SK-N-DZ (cell line): ENCODE measurements around the gene TTC23.

Experiments used
- DNase-seq: peaks from one replicate; pipeline ENCODE4 v3.0.0-alpha.2; 2015; ENCODE audit warnings: low spot score

The TTC23 gene

DNA sequence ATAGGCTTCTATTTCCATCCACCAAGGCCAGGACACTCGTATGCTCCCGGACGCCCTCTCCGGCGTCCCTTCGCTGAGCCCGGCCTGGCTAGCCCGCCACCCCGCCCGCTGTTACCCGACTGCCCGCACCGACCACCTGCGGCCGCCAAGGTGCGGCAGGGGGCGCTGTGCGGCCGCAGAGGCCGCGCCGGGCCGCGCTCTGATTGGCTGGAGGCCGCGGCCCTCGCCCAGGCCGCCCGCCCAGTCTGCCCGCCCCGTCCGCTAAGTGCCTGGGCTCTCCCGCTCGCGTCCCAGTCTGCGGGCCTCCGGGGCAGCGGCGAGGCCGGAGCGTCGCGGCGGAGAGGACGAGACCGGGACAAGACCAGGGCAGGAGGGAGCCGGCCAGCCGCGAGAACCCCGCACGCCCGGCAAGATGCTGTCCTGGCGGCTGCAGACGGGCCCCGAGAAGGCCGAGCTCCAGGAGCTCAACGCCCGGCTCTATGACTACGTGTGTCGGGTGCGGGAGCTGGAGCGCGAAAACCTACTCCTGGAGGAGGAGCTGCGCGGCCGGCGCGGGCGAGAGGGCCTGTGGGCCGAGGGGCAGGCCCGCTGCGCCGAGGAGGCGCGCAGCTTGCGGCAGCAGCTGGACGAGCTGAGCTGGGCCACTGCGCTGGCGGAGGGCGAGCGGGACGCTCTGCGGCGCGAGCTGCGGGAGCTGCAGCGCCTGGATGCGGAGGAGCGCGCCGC is 144.4 kb downstream of the TTC23 start, which contains the start of gene SYNM:
Gene SYNM (plus strand): TSS at position 293 of the 726 bp plus-strand sequence. CDS start 120 bp downstream, at position 413.
- peak; percentile 86 for DNase-seq

DNA sequence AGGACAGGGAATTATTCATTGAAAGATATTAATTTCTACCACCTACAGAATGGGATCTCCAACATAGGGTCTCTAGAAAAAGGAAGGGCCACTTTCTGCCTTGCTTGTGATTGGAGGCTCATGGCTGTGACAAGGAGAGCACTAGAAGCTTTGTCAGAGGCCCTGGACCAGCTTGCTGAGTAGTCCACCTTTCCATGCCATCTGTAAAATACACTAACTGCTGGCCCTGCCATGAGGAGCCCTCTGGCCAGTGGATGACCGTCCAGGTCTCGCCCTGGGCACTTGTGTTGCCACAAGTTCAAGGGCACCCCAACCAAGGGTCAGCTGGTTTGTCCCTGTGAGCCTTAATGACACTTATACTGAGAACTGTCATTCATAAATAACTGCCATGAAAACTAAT is 146.1 kb downstream of the TTC23 start:
- no peak for DNase-seq

DNA sequence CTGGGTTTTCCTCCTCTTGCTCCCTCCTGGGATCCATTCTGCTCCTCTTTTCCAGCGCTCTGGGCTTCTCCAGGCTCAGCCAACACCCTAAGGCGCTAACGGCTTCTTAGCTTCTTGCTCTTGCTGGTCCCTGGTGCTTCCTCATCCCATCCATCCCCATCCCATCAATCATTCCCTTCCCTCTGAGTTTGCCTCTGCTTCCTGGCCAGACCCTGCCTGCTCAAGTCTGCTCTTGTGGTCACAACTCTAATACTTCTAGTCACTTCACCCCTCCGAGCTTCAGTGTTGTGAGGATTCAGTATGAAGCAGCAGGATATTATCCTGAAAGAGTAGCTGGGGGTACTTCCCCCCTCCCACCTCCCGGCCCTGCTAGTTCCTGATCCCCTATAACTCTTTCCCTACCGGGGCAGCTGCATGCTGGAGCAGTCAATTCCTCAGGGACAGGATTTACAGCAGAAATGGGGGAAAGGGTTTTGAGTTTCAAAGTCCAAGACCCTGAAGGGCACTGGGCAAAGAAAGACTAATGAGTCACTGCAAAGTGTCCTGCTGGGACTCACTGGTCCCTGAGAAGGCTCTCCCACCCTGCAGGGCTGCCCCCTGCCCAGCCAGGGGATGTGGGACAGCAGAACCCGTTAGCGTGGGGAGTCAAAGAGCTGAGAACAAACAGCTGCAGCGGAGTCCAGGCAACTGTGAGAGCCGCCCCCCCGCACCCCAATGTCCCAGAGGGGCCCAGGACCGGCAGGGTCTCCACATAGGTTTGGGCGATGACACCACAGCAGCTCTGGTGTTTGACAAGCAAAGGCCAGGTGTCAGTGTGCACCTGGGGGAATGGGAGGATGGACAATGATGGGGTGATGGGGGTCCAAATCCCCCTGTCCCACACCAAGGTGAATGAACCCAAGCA is 146.8 kb downstream of the TTC23 start:
- no peak for DNase-seq

DNA sequence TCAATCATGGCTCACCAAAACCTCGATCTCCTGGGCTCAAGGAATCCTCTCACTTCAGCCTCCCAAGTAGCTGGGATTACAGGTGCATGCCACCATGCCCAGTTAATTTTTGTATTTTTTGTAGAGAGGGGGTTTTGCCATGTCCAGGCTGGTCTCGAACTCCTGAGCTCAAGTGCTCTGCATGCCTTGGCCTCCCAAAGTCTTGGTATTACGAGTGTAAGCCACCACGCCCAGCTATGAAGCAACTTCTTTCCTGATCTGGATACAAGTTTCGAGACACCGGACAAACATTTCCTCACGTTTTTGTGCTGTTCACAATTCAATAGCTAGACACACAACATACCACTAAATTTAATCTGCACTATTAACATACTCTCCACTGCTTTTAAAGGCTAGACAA is 147.9 kb downstream of the TTC23 start:
- DNase-seq: no peak

DNA sequence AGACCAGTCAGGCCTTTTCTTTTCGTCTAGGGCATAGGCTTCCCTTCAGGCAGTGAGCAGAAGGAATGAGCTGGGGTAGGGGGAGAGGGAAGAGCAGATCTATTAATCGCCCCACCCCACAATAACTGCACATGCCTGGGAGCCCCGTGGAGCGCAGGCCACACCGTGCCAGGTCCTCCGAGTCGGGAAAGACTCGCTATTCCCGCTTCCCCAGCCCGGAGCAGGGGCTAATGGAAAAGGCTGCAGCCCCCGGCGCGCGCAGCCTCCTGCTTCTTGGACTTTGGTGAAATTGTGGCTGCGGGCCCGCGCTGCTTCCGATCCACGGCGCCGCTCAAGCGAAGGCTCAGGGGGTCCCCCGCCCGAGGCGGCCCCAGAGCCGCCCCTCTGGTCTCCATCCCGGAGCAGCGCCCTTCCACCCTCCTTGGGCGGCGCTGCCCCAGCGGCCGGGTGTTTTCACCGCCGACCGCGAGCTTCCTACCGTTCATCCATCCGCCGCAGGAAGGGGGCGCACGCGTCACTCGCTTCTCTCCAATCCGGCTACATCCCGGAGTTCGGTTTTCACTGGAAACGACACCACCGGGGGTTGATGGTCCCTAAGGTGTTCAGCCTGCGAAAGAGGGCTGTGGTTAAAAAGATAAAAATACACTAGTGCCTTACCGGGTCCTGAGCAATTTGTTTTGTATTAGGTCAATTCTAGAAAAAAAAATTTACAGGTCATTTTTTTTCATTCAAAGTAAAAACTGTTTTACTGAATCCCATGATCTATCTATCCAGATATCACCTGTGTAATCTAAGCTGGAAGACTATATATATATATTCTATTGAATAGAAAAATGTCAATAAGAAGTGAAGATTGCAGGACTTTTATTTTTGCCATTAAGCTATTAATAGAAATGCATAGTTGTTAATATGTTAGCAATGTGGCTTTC is 148.9 kb downstream of the TTC23 start:
- peak; percentile 75 for DNase-seq

DNA sequence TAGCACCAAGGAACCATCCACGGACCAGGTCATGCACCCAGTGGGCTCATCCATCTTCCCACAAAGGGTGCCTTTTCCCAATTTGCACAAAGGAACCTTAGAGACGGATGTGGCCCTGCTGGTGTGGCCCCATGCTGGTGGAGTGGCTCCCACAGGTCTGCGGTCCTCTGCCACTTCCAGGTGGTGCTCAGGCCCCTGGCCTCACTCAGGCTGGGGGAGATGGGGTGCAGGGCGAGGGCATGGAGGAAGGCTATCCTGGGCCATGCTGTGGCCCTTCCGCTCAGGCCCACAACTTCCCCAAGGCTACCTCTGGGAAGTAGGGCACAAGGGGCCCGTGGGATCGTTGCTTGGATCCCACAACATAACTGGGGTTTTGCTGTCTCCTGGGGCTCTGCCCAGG is 149.7 kb downstream of the TTC23 start:
- no peak for DNase-seq

DNA sequence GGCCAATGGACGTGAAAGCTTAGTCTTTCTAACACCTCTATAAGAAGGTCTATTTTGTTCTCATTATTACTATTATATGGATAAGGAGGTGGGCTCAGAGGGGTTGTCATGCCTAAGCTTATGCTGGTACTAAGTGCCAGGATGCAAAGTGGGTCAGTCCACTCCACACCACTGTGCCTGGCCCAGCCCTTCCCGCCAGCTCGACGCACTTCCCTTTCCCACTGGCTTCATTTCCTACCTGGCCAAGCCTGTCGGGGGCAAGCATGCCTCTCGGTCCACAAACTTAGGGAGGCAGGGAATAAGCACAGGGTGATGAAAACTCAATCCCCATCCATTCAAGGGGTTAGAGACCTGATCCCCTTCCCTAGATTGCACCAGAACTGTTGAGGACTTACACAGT is 150.4 kb downstream of the TTC23 start:
- DNase-seq: no peak

DNA sequence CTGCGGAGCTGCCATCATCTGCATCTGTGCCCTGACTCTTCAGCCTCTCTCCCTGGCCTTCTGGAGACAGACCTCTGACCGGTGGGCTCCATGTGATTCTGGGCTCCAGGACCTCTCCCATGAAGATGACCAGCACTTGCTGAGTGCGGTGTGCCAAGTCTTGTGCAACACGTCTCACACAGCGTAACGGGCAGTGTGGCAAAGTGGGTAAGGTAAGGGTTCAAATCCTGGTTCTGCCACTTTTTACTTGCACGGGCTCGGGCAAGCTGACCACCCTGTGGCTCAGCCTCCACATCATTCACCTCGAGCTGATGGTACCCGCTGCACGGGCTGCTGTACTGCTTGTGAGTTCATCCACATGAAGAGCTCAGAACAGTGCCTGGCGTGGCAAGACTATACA is 151.0 kb downstream of the TTC23 start:
- DNase-seq: no peak

DNA sequence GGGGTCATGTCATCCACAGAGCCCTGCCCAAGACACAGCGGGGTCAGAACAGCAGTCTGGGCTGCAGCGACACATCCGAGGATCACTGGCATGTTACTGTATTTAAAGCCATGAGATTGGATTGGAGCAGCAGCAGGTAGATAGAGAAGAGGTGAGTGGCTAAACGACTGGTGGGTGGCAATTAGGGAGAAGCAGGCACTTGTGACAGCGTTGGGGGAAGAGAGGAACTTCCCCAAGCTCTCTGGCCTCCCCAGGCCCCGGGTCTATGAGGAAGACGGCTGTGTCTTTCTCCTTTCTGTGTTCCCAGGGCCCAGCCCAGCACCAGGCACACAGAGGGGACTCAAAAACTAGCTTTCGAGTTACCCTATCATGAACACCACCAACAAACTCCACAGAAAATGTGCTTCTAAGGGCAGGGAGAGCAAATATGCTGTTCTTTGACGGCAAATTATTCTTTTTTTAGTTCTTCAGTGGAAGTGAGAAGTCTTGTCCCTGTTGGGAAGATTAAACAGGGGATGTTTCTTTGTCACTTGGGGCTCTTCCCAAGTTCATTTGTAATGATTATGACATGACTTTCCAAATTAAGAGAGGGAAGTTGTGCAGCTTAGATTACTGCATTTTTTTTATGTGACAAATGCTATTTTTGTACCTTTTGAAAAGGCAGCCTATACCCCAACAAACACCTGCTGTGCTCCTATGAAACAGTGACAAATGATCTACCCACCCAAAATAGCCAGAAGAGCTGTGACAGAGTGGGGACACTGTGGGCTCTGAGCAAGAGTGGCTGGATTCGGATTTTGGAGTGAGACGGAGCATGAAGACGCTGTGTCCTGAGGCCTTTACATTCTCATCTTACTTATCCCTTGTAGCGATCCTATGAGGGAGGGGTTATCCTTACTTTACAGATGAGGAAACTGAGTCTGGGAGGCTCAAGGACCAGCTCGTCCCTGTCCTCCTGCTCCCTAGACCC is 151.7 kb downstream of the TTC23 start:
- DNase-seq: no peak

DNA sequence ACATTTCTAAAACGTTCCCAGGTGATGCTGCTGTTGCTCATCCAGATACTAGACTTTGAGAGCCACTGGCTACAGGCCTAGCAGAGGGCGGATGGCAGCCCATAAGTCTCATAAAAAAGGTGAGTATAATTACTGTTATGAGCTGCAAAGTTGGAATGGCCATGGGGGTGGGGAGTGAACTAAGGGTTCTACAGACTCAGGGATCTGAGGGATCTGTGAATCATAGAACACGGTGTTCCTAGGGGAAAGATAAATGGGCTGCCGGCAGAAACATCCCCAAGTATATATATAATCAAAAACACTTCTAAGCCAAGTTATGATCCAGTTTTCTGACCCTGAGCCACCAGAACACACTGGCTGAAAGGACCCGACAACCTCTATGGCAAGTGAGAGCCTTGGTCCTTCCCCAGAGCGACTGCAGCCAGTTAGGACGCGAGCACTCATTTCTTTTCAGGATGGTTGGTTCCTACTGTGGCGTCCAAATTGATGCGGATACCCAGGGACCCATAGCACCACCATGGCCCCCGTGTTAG is 152.4 kb downstream of the TTC23 start:
- DNase-seq: no peak

DNA sequence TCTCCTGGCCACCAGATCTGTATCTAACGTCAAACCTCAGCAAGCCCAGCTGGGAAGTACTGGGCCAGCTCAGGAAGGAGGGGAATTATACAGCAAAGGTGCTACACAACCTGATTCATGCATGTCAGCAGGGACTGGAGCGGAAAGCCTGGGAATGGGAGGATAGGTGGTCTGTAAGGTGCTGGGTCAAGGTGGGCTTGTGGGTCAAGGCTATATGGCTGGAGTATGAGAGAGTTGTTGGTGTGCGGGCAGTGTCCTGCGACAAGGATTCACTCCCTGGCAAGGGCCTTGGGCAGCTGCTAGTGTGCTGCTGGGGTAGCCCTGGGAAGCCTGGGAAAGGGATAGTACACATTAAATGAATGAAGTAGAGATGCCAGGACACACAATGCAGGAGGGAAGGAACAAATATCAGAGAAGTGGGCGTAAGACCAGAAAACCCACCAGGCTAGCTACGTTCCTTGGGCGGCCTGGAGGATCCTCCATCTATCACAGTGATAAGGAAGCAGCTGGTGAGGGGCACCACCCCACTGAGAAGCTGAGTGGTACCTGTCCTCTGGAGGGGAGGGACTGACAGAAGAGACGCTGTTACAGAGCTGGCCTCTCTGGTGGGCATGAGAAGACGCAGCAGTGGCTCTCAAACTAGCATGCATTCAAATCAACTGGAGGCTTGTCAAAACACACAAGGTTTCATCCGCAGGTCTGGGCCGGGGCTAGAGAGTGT is 153.0 kb downstream of the TTC23 start:
- DNase-seq: no peak

DNA sequence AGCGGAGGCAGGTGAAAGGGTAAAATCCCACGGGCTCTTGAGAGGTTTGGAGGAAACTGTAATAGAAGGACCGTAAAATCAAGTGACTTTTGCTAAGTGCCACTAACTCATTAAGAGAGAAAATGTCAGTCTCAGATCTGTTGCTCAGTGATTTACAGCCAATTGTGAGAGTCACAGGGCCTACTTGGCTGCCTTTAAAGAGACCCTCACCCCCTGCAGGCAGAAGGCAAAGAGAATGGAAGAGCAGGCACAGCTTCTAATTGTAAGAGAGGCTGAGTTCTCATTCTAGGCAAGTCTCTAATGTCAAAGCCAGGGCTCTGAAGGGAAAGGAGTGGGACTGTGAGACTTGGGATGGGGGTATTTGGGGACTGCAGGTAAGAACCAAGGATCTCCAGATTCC is 153.8 kb downstream of the TTC23 start:
- DNase-seq: no peak

DNA sequence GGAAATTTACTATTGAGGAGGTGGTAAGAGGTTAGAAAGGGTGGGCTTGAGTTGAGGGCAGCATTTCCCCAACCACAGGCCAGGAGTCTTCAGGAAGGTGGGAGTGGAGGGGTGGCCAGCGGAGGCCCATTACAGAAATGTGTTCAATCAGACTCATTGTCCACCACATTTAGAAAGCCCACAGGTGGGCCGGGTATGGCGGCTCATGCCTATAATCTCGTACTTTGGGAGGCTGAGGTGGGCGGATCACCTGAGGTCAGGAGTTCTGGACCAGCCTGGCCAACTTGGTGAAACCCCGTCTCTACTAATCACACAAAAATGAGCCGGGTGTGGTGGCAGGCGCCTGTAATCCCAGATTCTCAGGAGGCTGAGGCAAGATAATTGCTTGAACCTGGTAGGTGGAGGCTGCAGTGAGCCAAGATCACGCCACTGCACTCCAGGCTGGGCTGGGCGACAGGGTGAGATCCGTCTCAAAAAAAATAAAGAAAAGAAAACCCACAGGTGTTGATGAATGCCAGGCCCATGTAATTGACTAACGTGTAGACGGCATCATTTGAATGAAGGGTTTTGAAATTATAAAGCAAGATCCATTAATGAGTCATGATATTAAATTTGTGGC is 156.7 kb downstream of the TTC23 start:
- no peak for DNase-seq

DNA sequence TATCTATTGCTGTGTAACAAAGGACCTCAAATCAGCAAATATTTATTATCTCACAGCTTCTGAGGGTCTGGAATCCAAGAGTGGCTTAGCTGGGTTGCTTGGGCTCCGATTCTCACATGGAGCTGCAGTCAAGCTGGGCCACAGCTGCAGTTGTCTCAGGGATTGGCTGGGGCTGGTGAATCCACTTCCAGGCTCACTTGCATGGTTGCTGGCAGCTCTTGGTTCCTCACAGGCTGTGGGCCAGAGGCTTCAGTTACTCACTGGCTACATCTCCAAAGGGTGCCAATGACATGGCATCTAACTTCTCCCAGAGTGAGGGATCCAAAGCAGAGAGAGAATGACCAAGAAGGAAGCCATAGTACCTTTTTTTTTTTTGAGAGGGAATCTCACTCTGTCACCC is 158.4 kb downstream of the TTC23 start:
- no peak for DNase-seq

DNA sequence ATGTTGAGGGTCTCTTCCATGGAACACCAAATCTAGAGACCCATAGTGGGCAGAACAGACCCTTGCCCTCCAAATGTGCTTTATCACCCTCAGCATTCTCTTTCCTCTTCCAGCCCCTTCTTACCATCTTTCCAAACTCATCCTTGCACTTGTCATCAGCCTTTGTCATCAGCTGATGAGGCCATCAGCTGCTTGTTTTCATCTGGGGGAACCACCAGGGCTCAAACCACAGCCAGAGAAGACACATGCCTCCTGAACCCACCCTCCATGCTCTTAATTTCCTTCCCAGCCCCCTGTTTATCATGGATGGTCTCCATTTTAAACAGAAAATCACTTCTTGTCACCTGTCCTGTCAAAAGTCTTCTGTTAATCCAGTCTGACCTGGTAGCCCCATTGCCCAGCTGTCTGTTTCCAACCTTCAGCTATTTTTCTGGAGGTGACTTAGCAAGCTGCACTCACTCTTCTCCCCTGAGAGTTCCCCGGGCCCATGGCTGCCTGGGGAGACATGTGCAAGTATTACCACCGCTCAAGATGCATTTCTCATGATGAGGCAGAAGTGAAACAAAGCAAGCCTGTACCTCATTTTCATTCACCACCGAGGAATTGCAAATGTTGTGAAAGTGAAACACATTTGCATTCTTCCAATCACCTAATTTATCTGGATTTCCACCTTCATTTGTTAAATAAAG is 159.2 kb downstream of the TTC23 start:
- DNase-seq: no peak

DNA sequence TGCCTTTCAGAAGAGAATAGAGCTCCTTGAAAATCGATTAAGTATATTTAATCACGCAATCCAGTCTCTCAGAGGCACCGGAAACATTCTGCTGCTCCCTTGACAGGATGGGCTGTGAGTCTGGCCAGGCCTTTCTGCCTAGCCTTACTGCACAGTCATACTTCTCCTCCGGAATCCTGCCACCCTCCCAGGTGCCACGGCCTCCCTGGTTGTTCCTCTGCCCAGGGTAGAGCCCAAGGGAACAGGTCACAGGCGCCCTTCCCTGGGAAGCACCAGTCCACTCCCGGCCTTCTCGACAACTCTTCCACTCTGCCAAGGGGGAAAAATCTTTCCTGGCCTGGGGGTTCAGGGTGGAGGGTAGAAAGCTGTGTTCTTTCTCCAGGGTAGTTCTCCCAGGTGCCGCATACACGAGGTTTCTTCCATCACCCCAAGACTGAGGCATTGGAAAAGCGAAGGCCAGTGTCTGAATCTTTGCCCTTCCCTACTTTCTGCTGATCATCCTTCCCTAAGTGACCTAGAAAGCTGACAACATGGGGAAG is 161.9 kb downstream of the TTC23 start:
- DNase-seq: no peak

DNA sequence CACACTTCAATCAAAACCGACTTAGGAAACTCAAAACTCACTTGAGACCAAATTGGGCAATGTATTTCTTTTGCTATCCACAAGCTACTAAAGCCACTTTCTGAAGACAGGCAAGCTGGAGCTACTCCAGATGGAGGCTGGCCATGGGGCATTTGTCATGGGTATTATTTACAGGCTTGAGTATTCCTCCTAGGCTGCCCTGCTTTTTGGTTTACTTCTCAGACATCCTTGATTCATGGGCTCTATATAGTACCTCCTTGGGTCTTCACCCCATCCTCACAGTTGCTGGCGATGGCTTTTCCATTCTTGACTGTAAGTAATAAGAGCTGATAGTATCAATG is 163.1 kb downstream of the TTC23 start:
- no peak for DNase-seq
